GM18526 (cell line): ENCODE measurements around the gene NFKBIL1.
A peak's percentile ranks its signal among the peaks of the same experiment; 100 is the strongest.

Source experiments
- POLR2A ChIP-seq: IDR thresholded peaks from 3 replicates; pipeline ENCODE4 v1.6.1; 2011; ENCODE audit not compliant: insufficient read length; ENCODE audit errors: extremely low read depth

Gene NFKBIL1

DNA sequence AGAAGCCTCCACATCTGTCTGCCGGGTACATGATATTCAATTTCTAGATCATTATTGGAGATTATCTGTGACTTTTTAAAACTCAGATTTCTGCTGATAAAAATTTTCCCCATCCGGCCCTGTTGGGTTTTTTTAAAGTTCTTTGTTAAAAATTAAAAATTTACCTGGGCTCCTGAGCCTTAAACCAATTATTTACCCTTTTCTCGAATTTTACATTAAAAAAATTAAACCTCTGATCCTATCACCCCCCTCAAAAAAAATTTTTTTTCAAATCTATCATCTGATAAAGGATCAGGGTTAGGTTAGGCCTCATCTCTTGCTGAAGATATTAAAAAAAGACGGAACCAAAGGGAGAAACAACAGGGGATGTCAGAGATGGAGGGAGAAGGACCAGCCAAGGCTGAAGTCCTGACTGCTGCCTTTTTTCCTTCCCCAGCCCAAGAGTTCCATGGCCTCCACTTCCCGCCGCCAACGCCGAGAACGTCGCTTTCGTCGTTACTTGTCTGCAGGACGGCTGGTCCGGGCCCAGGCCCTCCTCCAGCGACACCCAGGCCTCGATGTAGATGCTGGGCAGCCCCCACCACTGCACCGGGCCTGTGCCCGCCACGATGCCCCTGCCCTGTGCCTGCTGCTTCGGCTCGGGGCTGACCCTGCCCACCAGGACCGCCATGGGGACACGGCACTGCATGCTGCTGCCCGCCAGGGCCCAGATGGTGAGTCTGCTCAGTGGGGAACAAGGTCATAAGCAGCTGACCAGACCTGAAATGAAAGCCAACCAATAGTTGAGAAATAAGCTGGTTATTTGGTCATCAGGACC, 527 bp downstream of the NFKBIL1 start:
- no peak for TF ChIP-seq POLR2A

DNA sequence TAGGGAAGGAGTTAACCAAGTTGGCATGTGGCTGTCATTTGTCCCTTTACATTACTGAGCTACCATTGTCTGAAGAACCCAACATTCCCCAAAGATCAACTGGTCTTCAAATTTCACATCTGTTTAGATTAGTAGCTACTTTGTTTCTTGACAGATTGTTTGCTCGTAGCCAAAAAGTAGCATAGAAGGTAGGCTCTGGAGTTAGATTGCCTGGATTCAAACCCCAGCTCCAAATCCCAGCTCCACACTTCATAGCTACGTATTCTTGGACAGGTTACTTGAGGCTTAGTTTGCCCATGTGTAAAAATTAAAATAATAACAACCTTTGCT, 1.1 kb downstream of the NFKBIL1 start:
- no peak for TF ChIP-seq POLR2A

DNA sequence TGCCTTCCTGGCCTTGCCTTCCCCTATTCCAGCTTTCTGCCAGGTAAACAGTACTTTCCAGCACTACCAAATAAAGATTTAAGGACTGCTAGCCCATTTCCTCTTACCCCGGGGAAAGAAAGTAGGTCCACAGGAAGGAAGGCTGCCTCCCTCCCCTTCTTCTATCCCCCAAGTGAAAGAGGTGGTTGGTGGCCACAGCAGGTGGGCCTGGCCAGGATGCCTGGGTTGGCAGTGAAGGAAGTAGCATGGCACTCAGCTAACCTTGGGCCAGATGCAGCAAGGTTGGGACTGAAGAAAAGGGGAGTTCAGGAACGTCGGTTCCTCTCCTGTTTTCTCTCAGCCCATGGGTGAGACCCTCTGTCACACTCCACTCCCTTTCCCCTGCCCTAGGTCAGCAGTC, 8.9 kb downstream of the NFKBIL1 start:
- TF ChIP-seq POLR2A = no peak

DNA sequence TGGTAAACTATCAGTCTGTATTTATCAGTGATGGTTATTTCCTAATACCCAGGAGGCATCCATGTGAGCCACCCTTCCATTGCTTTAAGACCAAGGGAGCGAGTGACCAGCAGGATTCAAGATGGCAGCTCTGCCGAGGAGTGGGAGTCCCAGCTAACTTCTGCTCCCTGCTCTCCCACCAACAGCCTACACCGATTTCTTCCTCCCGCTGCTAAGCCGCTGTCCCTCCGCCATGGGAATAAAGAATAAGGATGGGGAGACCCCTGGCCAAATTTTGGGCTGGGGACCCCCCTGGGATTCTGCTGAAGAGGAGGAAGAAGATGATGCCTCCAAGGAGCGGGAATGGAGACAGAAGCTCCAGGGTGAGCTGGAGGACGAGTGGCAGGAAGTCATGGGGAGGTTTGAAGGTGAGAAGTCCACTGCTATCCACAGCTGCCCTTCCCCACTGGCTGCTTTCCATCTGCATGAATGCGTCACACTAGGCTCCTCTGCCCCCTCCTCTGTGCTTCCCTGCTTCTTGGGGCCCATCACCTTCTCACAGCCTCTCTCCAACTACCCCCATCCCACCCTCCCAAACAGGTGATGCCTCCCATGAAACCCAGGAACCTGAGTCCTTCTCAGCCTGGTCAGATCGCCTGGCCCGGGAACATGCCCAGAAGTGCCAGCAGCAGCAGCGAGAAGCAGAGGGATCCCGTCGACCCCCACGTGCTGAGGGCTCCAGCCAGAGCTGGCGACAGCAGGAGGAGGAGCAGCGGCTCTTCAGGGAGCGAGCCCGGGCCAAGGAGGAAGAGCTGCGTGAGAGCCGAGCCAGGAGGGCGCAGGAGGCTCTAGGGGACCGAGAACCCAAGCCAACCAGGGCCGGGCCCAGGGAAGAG, 10.3 kb downstream of the NFKBIL1 start:
- TF ChIP-seq POLR2A = no peak

DNA sequence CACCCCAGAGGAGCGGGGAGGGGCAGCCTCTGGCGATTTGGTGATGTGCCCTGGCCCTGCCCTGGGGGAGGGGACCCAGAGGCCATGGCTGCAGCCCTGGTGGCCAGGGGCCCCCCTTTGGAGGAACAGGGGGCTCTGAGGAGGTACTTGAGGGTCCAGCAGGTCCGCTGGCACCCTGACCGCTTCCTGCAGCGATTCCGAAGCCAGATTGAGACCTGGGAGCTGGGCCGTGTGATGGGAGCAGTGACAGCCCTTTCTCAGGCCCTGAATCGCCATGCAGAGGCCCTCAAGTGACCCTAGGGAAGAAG, 10.9 kb downstream of the NFKBIL1 start:
- no peak for TF ChIP-seq POLR2A

- peak; percentile 37 for TF ChIP-seq POLR2A
Observed at GRCh38 chr6:31558631-31559500, 11.5 kb downstream of the NFKBIL1 start.

DNA sequence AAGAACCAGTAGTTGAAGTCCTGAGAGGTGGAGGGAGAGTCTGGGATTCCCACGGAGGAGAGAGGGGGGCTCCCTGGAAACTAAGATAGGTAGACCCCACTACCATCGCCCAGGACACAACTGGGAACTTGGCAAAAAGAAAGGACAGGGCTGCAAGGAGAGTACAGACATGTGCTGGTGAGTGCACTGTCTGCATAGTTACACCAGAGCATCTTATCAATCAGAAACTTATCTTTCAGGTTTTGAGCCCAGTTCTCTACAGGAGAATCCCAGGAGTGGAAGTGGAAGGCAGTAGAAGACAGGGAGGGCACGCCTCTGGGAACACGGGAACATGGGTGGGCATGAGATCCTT, 12.2 kb downstream of the NFKBIL1 start:
- peak; percentile 4 for TF ChIP-seq POLR2A

- TF ChIP-seq POLR2A = peak; percentile 1
Observed at GRCh38 chr6:31559958-31560696, 12.7 kb downstream of the NFKBIL1 start.

GRCh38 chr6:31560697-31561058, 13.3 kb downstream of the NFKBIL1 start:
- TF ChIP-seq POLR2A = no peak

GRCh38 chr6:31567531-31568370, 20.3 kb downstream of the NFKBIL1 start:
- TF ChIP-seq POLR2A = no peak

GRCh38 chr6:31568537-31568961, 21.1 kb downstream of the NFKBIL1 start:
- TF ChIP-seq POLR2A = no peak

DNA sequence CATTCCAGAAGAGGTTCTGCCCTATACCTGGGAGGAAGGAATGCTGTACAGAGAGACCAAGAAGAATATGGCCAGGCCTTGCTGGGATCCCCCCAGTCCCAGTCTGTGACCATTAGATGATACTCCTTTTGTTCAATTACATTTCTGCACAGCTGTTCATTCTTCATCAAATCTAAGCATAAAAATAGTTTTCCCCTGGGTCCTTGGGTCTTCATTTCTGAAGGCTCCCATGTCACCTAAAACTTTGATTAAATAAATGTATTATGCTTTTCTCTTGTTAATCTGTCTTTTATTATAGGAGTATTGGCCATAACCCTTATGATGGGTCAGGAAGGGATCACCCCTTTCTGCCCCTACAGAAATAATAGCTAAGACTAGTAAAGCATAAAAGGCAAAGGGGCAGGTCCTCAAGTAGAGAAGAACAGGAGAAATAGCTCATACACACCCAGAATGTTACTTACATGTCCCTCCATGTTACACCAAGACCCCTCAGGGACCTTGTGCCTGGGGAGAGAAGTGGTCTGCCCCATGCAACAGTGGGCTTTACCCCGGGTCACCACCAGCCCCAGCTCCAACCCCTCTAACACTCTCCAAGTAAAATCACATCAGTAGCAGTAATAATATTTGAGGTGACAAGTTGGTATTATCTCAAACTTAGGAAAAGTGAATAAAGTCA, 22.6 kb downstream of the NFKBIL1 start:
- TF ChIP-seq POLR2A = no peak

DNA sequence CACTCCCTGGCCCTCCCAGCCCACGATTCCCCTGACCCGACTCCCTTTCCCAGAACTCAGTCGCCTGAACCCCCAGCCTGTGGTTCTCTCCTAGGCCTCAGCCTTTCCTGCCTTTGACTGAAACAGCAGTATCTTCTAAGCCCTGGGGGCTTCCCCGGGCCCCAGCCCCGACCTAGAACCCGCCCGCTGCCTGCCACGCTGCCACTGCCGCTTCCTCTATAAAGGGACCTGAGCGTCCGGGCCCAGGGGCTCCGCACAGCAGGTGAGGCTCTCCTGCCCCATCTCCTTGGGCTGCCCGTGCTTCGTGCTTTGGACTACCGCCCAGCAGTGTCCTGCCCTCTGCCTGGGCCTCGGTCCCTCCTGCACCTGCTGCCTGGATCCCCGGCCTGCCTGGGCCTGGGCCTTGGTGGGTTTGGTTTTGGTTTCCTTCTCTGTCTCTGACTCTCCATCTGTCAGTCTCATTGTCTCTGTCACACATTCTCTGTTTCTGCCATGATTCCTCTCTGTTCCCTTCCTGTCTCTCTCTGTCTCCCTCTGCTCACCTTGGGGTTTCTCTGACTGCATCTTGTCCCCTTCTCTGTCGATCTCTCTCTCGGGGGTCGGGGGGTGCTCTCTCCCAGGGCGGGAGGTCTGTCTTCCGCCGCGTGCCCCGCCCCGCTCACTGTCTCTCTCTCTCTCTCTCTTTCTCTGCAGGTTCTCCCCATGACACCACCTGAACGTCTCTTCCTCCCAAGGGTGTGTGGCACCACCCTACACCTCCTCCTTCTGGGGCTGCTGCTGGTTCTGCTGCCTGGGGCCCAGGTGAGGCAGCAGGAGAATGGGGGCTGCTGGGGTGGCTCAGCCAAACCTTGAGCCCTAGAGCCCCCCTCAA, 24.9 kb downstream of the NFKBIL1 start, which contains the start of gene LTA:
TSS of gene LTA (plus strand) at position 249 of the 871 bp plus-strand sequence. CDS start at position 703, 454 bp downstream.
- peak; percentile 71 for TF ChIP-seq POLR2A
